Gastroesophageal sphincter (tissue), 4 donors: Measurements from ENCODE around the gene MYZAP. TPM values are rescaled to one million over a fixed set of nuclear protein-coding genes. Genes with fewer than 3 reads are reported as not detected.
A peak's percentile ranks its signal among the peaks of the same experiment; 100 is the strongest.

ENCODE experiments used
- ATAC-seq: fragments of 150-250 bp; one replicate; pipeline ENCODE4 v1.9.1; 2016; ENCODE audit warnings: mild to moderate bottlenecking, moderate library complexity
- H3K27ac ChIP-seq, 4 donors: fragments of 200-600 bp; sonication (generic) in 3 of 4; 1 replicate in 3 of 4; 2 replicates in 1 of 4; pipeline ENCODE4 v1.5.1; 2016 to 2019
- H3K27me3 ChIP-seq: fragments of 200-600 bp; sonication (generic); one replicate; pipeline ENCODE4 v1.5.1; 2019
- H3K36me3 ChIP-seq, 2 donors: fragments of 200-600 bp; sonication (generic); one replicate each; pipeline ENCODE4 v1.5.1; 2019; ENCODE audit warnings: control low read depth in 1 of 2
- H3K4me1 ChIP-seq, 3 donors: fragments of 200-600 bp; sonication (generic); 1 replicate in 2 of 3; 2 replicates in 1 of 3; pipeline ENCODE4 v1.5.1; 2016 to 2019; ENCODE audit warnings: control low read depth in 2 of 3
- H3K4me3 ChIP-seq, 2 donors: fragments of 200-600 bp; sonication (generic); one replicate each; pipeline ENCODE4 v1.5.1; 2019; ENCODE audit warnings: mild to moderate bottlenecking in 1 of 2, moderate library complexity in 1 of 2
- H3K9me3 ChIP-seq, 3 donors: fragments of 200-600 bp; sonication (generic); one replicate each; pipeline ENCODE4 v1.5.1; 2017 to 2019; ENCODE audit warnings: control low read depth in 2 of 3
- EP300 ChIP-seq: sonication (generic); formaldehyde crosslinking; IDR thresholded peaks from one replicate; pipeline ENCODE4 v1.6.1; 2017; ENCODE audit warnings: antibody characterized with exemption, mild to moderate bottlenecking
- POLR2A ChIP-seq, 2 donors: fragments of 450-650 bp; IDR thresholded peaks; one replicate each; pipeline ENCODE4 v1.6.1; 2017; ENCODE audit warnings: antibody characterized with exemption in 2 of 2, mild to moderate bottlenecking in 2 of 2, moderate library complexity in 1 of 2
- POLR2AphosphoS5 ChIP-seq: sonication (generic); formaldehyde crosslinking; IDR thresholded peaks from one replicate; pipeline ENCODE4 v1.6.1; 2017; ENCODE audit warnings: antibody characterized with exemption
- WGBS, 2 donors: methylation state at CpG; one replicate each; pipeline ENCODE4 v1.1.5; 2018; ENCODE audit warnings: low coverage in 1 of 2; 5-methylcytosine and 5-hydroxymethylcytosine counted together
- total RNA-seq, 4 donors: library from RNA; depleted of rRNA; stranded (reverse); fragments of >200 nt; gene quantifications; one replicate each; pipeline ENCODE4 v1.1.0, GENCODE V29; 2016
- TF ChIP-seq, protein P1 (sequence below), 4 experiments: fragments of 200-600 bp in 2 of 4; fragments of 450-650 bp in 2 of 4; sonication (generic) in 1 of 4; IDR thresholded peaks; one replicate each; pipeline ENCODE4 v1.5.1; 2017 to 2019; ENCODE audit warnings: antibody characterized with exemption in 4 of 4, mild to moderate bottlenecking in 2 of 4, moderate library complexity in 2 of 4

MYZAP gene
- total RNA-seq, 4 donors from 2014 or later = 13.6 to 299 (median 190) TPM

GRCh38 chr15:57631386-57632110 lies 39.8 kb downstream of the MYZAP start:
- peaks cover 2 to 59% (median 15%) of the 10 kb centered on the region in 3 donors for H3K4me1 ChIP-seq
- no peak overlapping the region for H3K4me3 ChIP-seq
- H3K36me3 ChIP-seq = peaks cover 0 to 68% of the 10 kb centered on the region in 2 donors
- H3K27ac ChIP-seq = peak overlapping the region in 3 of 4 donors; percentile 12 to 86 (median 84)
- TF ChIP-seq, protein P1, sequence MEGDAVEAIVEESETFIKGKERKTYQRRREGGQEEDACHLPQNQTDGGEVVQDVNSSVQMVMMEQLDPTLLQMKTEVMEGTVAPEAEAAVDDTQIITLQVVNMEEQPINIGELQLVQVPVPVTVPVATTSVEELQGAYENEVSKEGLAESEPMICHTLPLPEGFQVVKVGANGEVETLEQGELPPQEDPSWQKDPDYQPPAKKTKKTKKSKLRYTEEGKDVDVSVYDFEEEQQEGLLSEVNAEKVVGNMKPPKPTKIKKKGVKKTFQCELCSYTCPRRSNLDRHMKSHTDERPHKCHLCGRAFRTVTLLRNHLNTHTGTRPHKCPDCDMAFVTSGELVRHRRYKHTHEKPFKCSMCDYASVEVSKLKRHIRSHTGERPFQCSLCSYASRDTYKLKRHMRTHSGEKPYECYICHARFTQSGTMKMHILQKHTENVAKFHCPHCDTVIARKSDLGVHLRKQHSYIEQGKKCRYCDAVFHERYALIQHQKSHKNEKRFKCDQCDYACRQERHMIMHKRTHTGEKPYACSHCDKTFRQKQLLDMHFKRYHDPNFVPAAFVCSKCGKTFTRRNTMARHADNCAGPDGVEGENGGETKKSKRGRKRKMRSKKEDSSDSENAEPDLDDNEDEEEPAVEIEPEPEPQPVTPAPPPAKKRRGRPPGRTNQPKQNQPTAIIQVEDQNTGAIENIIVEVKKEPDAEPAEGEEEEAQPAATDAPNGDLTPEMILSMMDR (IDR thresholded peaks at IDR 0.05) = no peak
- TF ChIP-seq EP300 = no peak
- no peak for TF ChIP-seq POLR2A (IDR thresholded peaks at IDR 0.05)
- TF ChIP-seq POLR2AphosphoS5 = no peak
- 80 to 90% methylated on average over 1 to 2 of the region's 5 CpGs for WGBS, 2 donors
- no peaks in the 10 kb centered on the region for H3K27me3 ChIP-seq
- ATAC-seq = no peak
- no peaks in the 10 kb centered on the region for H3K9me3 ChIP-seq

DNA sequence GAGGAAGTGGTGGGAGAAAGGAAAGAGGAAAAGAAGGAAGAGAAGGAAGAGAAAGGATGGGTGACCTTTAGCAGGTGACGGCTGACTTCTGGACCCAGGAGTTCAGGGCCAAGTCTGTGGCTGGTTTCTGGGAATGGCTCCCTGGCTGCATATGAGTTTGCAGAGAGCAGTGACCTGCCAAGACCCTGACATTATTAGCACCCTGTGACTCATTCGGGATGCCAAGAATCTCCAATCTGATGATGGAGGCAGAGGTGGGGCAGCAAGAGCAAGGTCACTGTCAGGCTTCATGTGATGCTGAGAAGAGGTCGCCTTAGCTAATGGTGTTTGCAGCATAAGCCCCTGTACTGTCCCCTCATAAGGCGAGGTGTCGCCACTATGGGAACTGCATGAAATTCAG lies 42.6 kb downstream of the MYZAP start:
- ATAC-seq = no peak
- TF ChIP-seq, protein P1 (IDR thresholded peaks at IDR 0.05) = no peak
- no peak for TF ChIP-seq POLR2AphosphoS5
- Histone ChIP-seq H3K4me1 (peaks cover 0 to 62% (median 19%) of the 10 kb centered on the region in 3 donors), H3K9me3 (no peaks in the 10 kb centered on the region), H3K4me3 (no peak overlapping the region), H3K36me3 (peaks cover 0 to 62% of the 10 kb centered on the region in 2 donors), H3K27me3 (no peaks in the 10 kb centered on the region), H3K27ac (peak overlapping the region; percentile 84 to 98 (median 87))
- 74 to 100% methylated on average over 2 to 5 of the region's 5 CpGs for WGBS, 2 donors

DNA sequence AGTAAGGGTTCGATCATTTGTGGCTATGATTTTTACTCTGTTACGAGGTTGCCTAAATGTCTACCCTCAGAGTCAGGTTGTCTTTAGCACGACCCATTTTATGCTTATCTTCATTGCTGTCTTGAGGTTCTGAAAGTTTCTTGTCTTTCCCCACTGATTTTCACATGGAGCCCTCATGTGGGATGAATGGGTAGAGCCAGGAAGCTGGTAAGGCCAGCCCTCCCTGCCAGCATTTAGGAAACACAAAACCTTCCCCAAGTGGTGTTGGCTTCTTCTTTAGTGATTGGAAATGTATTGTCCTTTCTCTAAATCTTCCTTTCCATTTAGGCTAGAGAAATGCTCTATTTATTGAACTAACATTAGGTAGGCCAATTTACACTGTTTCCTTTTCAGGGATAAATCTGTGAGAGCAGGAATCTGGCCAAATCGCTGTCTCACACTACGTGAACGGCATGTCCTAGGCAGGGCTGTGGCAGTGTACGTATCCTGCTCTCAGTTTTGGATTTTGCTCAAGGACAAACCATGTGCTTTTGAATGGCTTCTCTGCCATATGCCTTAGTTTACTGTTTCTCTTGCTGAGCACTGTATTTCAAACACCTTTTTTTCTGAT lies 43.7 kb downstream of the MYZAP start:
- peak overlapping the region; percentile 84 to 98 (median 87) for H3K27ac ChIP-seq
- TF ChIP-seq POLR2AphosphoS5 (peak; percentile 81), POLR2A (IDR thresholded peaks at IDR 0.05) (no peak), EP300 (no peak)
- TF ChIP-seq, protein P1 (IDR thresholded peaks at IDR 0.05) = peak in 3 of 4 experiments; percentile 30 to 47 (median 38)
- no peaks in the 10 kb centered on the region for H3K27me3 ChIP-seq
- no peak overlapping the region for H3K4me3 ChIP-seq
- ATAC-seq = peak; percentile 89
- H3K9me3 ChIP-seq = no peaks in the 10 kb centered on the region
- peaks cover 0 to 61% of the 10 kb centered on the region in 2 donors for H3K36me3 ChIP-seq
- peaks cover 0 to 62% (median 19%) of the 10 kb centered on the region in 3 donors for H3K4me1 ChIP-seq
- WGBS, 2 donors = 13 to 46% methylated on average over 4 to 7 of the region's 7 CpGs

- Histone ChIP-seq H3K4me3 (no peak overlapping the region), H3K27me3 (no peaks in the 10 kb centered on the region), H3K9me3 (no peaks in the 10 kb centered on the region), H3K36me3 (peaks cover 0 to 60% of the 10 kb centered on the region in 2 donors), H3K27ac (peak overlapping the region in 1 of 4 donors; percentile 86), H3K4me1 (peaks cover 0 to 43% (median 19%) of the 10 kb centered on the region in 3 donors)
- ATAC-seq = no peak
- TF ChIP-seq, protein P1 (IDR thresholded peaks at IDR 0.05) = no peak
- no peak for TF ChIP-seq EP300
- no peak for TF ChIP-seq POLR2A (IDR thresholded peaks at IDR 0.05)
- no peak for TF ChIP-seq POLR2AphosphoS5
- WGBS, 2 donors = 95 to 100% methylated on average over 1 to 2 of the region's 2 CpGs
Measured at GRCh38 chr15:57637846-57638245, 46.1 kb downstream of the MYZAP start.
